ENCODE measurements around the gene KIF13A.

- no peak for TF ChIP-seq CTCF (IDR thresholded peaks at IDR 0.05)
- no peak for TF ChIP-seq POLR2A (IDR thresholded peaks at IDR 0.05)
Measured at GRCh38 chr6:17790489-17790888, 196.9 kb downstream of the KIF13A start.

Data from breast epithelium (tissue), 3 donors.